Measurements from ENCODE around the gene CTXND1.

Gene CTXND1

DNA sequence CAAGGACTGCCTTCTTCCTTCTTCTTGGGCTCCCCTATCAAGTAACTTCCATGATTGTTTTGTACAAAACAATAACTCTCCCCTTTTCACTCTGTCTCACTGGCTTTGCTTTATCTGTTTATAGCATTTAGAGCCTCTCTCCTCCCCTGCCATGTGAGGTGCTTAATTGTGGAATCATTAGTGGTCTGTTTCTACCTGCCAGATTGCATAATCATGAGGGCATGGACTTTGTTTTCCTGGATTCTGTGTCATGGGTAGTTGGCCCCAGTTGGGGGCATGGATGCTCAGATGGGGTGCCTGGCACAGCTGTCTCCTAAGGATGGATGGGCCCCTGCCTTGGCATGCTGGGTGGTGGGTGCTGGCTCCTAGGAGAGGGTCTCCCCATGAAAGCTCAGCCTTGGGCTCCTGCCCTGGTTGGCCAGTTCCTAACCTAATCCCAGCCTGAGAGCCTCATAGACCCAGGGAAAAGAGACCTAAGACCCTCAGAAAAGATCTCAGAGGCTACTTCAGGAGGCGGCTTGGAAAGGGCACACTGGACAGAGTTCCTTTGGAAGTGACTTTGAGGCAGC is 8.0 kb upstream of the CTXND1 start:
- in situ Hi-C loops (cut with HindIII; ENCODE audit: low sequenced_read_pairs), result no loop called here

DNA sequence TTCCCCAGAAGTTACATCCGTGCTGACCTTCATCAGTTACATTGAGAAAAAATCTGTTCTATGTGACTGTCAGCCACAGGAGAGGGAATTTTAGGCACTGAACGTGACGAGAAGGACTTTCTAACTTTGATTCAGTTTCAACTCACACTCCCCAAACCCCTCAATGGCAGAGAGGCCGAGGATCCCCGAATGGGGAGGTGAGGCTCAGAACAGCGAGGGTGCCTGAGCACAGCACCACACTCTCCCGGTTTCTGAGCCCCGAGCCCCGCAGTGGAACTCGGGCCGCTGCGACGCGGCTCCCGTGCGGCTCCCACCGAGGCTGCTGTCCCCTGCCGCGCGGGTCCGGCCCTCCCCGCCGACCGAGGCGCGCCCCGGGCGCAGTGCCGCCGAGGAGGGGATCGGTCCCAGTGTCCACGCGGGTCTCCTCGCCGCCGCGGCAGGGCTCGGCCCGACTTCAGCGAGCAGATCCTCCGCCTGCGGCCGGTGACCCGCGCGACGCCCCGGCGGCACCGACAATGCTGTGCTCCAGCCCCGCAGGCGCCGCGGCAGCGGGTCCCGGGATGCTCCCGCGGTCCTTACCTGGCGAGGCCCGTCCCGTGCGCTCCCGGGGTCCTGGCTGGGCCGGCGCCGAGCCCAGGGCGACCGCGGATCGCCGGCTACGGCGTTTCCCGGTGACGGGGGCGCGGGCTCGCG is 439 bp downstream of the CTXND1 start:
- in situ Hi-C loops (cut with HindIII; ENCODE audit: low sequenced_read_pairs), result no loop called here

- in situ Hi-C loops (cut with HindIII; ENCODE audit: low sequenced_read_pairs), result no loop called here
Measured at GRCh38 chr15:80250614-80251427, 1.2 kb downstream of the CTXND1 start.

DNA sequence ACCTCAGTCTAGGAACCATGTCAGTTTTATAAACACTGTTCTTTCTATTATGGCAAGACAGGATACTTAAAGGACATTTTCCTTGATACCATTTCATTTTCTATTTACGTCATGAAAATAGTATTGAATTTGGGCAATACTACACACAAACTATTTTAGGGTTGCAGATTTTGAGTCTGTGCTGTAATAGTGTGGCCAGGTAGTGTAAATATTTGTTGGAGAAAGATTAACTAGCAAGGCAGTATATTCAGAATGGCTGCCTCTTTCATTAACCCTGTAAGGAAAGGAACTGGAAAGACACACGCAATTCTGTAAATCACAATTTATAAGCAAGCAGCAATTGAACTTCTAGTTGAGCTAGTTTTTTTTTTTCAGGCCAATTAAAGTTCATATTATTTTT is 2.0 kb downstream of the CTXND1 start:
- in situ Hi-C loops (cut with HindIII; ENCODE audit: low sequenced_read_pairs), result no loop called here

DNA sequence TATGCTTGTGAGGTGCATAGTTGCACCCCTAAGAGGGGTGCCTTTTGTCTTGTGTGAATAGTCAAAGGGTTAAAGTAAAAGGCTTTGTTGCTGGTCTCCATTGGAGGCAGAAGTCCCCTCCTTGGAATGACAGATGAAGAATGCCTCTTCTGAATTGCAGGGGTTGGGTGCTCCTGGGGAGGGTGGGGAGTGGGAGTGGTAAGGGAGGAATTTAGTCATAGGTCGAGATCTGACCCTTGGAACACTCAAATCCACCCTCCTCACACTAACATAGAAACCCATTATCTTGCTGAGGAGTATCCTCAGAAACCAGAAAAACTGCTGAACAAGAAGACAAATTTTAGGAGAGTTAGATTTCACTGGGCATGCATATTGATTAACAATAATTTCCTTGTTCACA is 4.7 kb downstream of the CTXND1 start:
- in situ Hi-C loops (cut with HindIII; ENCODE audit: low sequenced_read_pairs), result no loop called here

GRCh38 chr15:80246425-80246894 is 5.6 kb downstream of the CTXND1 start:
- in situ Hi-C loops (cut with HindIII; ENCODE audit: low sequenced_read_pairs), result no loop called here

DNA sequence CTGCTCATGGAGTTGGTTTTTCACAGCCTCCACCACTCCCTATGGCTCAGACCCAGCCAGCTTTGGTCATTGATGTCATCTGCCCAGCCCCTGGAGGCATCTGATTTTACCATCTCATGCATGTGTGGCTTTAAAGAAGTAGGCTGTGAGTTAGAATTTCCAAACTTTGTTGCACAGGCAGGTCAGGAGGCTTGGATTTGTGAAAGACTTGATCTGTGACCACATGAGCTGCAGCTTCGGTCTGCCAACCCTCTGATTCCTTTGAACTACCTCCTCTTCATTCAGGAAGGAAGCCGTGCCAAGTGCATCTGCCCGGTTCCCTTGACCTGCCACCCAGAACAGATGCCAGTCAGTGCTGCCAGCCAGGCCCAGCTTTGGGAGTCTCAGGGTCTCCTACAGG is 9.2 kb downstream of the CTXND1 start:
- in situ Hi-C loops (cut with HindIII; ENCODE audit: low sequenced_read_pairs), result no loop called here

- in situ Hi-C loops (cut with HindIII; ENCODE audit: low sequenced_read_pairs), result no loop called here
Measured at GRCh38 chr15:80242132-80242769, 9.8 kb downstream of the CTXND1 start.

GRCh38 chr15:80241508-80241907 is 10.5 kb downstream of the CTXND1 start:
- in situ Hi-C loops (cut with HindIII; ENCODE audit: low sequenced_read_pairs), result no loop called here

- in situ Hi-C loops (cut with HindIII; ENCODE audit: low sequenced_read_pairs), result no loop called here
Measured at GRCh38 chr15:80240276-80240675, 11.7 kb downstream of the CTXND1 start.

- in situ Hi-C loops (cut with HindIII; ENCODE audit: low sequenced_read_pairs), result no loop called here
Measured at GRCh38 chr15:80234883-80235282, 17.1 kb downstream of the CTXND1 start.

GRCh38 chr15:80233581-80233980 is 18.4 kb downstream of the CTXND1 start:
- in situ Hi-C loops (cut with HindIII; ENCODE audit: low sequenced_read_pairs), result no loop called here

DNA sequence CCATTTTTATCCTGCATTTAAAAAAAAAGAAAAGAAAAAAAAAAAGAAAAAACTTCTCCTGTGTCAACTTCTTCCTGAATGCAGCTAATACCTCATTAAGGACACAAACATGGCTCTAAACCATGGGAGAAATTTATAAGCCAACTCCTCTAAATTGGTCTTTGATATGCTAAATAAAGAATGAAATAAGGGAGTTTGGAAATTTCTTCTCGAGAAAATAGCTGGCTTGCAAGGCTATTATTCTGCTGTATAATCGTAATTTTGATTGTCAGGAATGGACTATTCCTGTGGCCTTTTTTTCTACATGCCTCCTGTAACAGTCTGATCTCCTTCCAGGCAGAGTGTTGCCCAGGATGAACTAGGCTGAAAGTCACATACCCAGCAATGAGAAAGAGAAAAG is 20.6 kb downstream of the CTXND1 start:
- in situ Hi-C loops (cut with HindIII; ENCODE audit: low sequenced_read_pairs), result no loop called here

DNA sequence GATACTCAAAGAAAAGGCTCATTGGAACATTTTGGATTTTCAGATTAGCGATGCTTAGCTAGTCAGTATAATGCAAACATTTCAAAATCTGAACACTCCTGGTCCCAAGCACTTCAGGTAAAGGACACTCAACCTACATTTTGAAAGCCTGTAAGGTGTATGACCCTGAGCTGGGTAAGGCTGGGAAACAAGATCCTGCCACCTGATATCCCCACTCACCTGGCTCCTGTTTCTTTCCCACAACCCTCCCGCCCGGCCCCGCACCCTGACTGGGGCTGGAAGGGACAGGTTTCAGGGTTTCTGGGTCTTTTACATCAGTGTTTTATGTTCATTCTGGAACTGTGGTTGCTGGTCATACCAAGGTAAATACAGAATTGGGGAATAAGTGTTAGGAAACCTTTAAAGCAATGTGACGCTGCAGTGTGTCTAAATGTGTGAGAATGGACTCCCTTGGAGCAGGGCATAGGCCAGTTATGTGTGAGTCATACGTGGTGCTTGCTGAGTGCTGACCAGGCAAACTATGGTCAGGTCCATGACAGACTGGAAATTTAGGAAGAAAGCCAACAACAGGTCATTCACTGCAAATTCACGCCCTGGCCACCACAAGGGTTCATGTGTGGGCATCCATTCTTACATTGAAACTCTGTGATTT is 22.9 kb downstream of the CTXND1 start:
- in situ Hi-C loops (cut with HindIII; ENCODE audit: low sequenced_read_pairs), result no loop called here

DNA sequence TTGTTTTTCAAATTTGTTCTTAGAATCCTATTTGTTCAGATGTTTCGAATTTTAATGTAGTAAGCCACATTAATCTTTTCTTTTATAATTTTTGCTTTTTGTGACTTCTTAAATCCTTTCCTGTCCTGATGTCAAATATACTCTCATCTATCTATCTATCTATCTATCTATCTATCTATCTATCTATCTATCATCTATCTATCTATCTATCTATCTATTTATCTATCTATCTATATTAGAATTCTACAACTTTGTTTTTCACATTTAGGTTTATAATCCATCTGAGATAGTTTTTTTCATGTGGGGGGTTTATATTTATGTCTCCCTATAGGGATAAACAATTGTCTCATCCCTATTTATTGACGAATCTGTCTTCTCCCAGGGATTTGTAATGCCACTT is 32.1 kb downstream of the CTXND1 start:
- in situ Hi-C loops (cut with HindIII; ENCODE audit: low sequenced_read_pairs), result no loop called here

GRCh38 chr15:80217327-80217900 is 34.6 kb downstream of the CTXND1 start:
- in situ Hi-C loops (cut with HindIII; ENCODE audit: low sequenced_read_pairs), result no loop called here

- in situ Hi-C loops (cut with HindIII; ENCODE audit: low sequenced_read_pairs), result no loop called here
Measured at GRCh38 chr15:80216911-80217310, 35.1 kb downstream of the CTXND1 start.

GRCh38 chr15:80216141-80216540 is 35.9 kb downstream of the CTXND1 start:
- in situ Hi-C loops (cut with HindIII; ENCODE audit: low sequenced_read_pairs), result no loop called here

DNA sequence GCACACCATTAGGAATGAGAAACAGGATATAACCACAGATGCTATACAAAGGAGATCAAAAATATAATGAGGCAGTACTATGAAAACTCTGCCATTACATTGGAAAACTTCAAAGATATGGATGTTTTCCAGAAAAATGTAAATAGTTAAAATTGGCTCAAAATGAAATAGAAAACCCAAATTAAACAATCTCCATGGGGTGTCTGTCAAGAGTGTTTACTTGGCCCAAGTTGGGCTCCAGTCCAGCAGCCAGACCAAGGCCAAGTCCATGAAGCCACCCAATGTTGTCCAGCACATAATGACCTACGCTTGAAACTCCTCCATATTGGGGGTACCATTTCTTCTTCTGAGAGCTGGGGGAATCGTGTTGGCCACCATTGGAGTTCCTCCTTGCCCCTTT is 37.1 kb downstream of the CTXND1 start:
- in situ Hi-C loops (cut with HindIII; ENCODE audit: low sequenced_read_pairs), result no loop called here

DNA sequence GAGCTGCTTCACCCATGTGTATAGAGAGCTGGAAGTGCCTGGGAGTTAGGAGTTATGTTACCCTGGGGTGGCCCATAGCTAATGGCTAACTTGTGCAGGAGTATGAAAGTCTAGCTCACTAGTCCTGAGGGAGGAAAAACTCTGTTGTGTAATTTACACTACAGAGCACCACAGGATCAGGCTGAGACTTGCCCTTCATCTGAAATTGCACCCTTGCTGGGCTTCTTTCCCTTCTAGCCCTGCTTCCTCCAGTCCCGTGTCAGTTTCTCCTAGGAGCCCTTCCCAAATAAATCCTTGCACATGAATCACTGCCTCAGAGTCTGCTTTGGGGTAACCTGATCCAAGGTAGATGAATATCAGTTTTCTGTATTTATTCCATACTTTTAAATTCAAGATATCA is 40.0 kb downstream of the CTXND1 start:
- in situ Hi-C loops (cut with HindIII; ENCODE audit: low sequenced_read_pairs), result no loop called here
